T-helper 22 cell (primary cell): ENCODE data around the gene G6PD.
A peak's percentile ranks its signal among the peaks of the same experiment; 100 is the strongest.
"Not testable (repeated sequence)": the region's sequence is repeated elsewhere in the genome, so short reads cannot be mapped to it uniquely, and the experiment has no call there.

Experiments used
- DNase-seq: peaks from one replicate; pipeline ENCODE4 v3.0.0-alpha.2; 2020; ENCODE audit warnings: low read depth

The G6PD gene

DNA sequence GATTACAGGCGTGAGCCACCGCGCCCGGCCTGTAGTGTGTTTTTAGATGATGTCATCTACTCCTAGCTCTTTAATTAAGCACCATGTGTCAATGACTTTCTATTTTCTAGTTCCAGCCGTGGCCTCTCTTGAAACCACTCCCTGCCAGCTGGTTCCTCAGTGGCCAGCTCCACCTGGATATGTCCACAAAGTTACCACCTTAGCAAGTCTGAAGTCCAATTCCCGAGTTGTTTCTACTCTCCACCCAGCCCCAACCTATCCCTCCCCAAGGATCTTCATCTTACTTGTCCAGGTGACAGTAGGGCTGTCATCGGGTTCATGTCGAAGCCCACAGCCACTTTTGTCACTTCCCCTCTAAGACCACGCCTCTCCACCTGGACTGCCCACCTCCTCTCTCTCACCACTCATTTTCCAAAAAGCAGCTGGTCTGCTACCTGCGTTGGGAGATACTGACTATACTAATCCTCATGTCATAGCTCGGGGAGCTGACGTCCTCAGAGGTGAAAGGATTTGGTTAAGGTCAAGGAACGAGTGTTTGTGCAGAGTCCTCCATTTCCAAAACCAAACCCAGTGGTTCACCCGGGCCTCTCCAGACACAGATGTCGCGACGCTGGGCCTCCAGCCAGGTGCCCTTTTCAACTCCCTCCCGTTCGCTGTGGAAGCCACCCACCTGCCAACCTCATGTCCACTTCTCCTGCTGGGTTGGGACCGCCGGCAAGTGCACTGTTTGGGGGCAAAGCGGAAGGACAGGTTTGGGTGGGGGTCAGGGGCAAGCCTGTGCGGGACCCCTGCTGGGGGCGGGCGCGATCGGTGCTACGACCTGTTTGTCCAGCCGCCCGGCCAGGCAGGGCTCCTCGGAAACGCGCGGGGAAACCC is 31.3 kb downstream of the G6PD start:
- DNase-seq = no peak

DNA sequence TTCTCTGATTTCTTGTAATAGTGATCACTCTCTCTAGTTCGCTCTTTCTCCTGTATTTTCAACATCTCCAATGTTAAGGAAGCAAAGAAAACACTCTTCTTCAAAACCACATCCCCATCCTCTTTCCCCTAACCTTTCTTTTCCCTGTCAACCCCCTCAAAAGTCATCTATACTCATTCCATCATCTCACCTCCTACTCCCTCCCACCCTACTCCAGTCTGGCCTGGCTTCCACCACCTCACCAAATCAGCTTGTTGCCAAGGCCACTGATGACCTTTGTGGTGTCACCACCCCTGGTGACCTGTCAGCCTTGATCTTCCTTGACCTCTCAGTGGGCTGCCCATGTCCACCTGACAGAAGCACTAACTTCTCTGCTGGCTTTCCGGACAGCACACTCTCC is 32.9 kb downstream of the G6PD start:
- DNase-seq = no peak

DNA sequence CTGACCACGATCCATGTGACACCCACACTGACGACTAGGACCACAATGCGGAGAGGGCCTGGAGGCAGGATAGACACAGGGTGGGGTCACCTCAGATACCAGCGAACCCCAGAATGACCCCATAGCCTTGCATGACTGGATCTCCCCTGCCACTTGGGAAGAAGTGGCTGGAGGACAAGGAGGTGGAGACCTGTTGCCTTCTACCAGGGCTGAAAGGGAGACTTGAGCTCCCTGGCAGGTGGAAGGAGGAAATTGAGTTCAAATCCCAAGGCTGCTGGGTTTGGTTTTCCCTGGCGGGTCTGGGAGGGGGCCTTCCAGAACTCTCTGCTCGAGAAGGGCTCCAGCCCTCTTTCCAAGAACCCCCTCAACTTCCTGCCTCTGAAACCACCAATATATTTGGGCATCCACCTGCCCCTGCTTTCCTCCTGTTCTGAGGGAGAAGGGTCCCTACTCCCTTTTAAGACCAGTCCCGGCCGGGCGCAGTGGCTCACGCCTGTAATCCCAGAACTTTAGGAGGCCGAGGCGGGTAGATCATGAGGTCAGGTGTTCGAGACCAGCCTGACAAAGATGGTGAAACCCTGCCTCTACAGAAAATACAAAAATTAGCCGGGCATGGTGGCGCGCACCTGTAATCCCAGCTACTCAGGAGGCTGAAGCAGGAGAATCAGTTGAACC is 33.6 kb downstream of the G6PD start:
- DNase-seq = no peak

DNA sequence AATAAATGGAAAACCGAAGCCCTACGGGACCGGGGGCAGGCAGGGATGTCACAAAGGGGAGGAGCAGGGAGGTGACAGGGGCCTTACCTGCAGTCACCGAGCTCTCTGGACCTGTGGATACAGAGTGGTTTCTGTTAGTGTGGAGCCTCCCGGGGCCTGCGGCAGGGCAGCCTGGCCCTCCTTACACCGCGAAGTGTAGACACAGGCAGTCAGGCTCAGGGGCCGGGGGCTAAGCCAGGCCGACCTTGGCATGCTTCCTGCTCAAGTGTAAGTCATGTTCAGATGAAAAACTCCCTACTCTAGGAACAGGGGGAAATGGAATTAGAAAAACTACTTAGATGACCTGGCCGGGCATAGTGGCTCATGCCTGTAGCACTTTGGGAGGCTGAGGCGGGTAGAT is 34.9 kb downstream of the G6PD start:
- no peak for DNase-seq

DNA sequence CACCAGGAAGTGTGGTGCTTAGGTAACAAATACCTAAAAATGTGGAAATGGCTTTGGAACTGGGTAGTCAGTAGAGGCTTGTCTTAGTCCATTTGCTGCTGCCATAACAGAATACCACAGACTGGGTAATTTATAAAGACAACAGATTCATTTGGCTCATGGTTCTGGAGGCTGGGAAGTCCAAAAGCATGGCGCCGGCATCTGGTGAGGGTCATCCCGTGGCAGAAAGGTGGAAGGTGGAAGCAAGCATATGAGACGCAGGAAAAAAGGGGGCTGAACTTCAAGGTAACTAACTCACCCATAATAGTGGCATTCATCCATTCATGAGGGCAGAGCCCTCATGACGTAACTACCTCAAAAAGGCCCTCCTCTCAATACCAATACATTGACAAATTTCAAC is 37.2 kb downstream of the G6PD start:
- no peak for DNase-seq

DNA sequence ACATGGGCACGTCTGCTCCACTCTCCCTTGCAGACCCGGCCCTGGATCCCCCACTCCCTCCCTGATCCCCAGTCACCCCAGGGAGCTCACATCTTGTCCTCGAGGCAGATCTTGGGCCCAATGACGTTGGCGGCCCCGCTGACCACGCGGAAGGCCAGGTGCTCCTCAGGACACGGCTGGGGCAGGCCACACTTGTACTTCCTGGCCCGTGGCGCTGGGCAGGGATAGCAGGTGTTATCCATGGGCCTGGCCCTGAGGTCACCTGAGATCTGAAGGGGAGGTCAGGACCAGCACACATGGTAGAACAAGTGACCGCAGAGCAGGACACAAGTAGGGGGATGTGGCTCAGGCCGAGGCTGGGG is 38.3 kb downstream of the G6PD start:
- DNase-seq = no peak

DNA sequence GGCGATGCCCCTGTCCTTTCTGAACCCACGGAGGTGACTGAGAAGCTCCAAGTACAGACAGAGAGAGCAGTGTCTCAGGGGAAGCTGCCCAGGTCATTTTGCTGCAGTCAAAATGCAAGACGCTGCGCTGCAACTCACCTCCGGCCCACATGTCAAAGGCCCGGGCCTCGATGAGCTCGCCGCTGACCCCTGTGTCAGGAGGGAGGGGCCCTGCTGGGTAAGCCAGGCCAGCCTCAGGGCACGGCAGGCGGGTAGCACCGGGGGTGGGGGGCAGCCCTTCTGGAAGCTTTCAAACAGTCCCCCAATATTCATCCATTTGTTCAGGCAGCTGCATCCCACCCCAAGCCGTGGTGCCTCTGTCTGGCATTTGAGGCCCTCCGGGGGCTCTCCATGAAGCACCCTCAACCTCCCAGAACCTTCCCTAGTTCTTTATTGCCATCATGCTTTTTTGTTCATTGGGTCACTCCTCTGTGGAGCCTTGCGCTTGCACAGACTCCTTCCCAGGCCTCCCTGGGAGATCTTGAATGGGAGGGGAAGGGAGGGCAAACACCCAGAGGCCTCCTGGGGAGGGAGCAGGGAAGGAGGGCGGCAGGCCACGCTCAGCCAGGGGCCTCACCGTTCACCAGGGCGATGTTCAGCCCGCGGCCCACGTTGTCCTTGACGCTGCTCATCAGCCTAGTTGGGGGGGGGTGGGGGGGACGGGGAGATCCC is 38.8 kb downstream of the G6PD start:
- DNase-seq = no peak

DNA sequence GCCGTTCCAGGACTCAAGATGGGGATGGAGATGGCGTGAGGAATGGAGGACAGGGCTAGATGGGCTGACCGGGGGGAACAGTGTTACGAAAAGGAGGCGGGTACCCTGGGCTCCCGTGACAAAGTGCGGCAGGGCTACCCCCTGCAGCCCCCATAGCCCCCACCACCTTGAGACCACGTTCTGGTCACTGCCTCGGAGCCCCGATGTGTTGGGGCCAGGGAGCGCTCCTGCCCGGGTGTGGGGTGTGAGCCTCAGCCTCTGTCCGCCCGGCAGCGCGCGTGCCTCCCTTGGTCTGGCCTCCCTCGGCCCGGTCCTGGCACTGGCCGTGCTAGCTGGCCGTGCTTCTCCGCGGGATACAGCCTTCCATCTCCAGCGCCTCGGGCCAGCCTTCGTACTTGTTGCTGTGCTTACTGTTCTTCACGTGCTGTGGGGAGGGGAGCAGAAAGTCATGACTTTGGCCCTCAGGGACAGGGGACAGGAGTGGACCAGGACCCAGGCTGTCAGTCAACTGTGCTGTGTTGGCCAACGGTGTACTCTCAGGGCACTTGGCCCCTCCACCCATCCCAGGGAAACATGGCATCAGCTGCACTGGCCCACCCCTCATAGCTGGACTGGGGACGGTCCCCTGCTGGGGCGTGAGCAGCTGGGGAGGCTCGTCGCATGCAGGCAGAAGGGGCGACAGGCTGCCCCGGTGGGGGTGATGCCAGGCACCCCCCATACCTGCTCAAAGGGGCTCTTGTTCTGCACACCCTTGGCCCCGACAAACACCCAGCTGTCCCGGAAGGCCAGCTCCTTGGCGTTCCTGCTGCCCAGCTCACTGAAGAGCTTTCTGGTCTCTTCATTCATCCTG is 39.9 kb downstream of the G6PD start:
- DNase-seq = no peak

DNA sequence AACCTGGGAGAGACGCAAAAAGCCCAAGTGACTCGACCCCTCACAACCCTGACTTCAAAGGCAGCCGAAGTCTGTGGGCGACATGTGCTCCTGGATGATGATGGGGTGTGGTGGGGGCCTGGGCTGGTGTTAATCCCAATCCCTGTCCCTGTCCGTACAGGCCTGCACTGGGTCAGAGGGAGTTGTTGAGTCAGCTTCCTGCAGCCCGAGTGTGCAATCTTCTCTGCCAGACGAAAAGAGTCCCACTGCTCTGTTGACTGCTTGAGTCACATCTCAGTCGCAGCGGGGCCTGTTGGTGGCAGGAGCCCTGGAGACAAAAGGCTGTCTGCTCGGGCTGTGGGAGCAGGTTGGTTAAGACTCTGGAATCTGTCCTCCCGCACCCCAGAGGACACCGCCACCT is 40.9 kb downstream of the G6PD start:
- no peak for DNase-seq

DNA sequence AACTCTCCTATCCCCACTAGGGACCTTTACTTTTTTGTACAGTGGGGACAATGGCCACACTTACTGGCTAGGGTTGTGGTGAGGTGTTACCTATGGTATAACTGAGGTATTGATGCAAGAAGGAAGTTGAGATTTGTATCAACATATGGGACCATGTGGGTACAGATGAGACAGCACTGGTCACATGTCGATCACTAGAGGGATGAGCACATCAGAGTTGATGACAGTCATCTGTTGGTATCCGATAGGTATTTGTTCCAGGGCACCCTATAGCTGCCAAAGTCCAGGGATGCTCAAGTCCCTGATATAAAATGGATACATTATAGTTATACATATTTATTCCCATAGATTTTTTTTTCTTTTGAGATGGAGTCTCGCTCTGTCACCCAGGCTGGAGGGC is 43.7 kb downstream of the G6PD start:
- DNase-seq = no peak

DNA sequence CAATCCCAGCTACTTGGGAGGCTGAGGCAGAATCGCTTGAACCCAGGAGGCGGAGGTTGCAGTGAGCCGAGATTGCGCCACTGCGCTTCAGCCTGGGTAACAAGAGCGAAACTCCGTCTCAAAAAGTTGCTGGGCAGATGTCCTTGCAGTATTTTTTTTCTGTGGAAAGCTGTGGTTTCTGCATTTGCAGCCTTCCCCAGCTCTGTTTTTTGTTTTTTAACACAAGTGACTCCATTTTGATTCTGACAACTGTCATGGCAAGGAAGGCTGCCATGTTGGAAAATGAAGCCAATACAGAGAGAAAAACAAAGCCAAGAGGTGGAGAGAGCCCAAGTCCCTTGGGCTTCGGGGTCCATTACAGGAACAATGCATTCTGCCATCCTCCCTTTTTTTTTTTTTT is 44.5 kb downstream of the G6PD start:
- no peak for DNase-seq

DNA sequence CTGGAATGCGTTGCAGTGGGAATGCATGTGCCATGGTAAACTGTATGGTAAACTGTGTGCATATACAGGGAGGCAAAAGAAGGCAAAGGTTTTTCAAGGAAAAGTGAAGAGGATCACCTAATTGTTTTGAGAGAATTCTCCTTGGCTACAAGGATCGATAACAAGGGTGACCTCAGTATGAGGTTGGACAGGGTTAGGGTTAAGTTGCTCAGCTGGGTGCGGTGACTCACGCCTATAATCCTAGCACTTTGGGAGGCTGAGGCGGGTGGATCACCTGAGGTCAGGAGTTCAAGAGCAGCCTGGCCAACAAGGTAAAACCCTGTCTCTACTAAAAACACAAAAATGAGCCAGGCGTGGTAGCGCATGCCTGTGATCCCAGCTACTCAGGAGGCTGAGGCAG is 45.2 kb downstream of the G6PD start:
- DNase-seq = not testable (repeated sequence)

DNA sequence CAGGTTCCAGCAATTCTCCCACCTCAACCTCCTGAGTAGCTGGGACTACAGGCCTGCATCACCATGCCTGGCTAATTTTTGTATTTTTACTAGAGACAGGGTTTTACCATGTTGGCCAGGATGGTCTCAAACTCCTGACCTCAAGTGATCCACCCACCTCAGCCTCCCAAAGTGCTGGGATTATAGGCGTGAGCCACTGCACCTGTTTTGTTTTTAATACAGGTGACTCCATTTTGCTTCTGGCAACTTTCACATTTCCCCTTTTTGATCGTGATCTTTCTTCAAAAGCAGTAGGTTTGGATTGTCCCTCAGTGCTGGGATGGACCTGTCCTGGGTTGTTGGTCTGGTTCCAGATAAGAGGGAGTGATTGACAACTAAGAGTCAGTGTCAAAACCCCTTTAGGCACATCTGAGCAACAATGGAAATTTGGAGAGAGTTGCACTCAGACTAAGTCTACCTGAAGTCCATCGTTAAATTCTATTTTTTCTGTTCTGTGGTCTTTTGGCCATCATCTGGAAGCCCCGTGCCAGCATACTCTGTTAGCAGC is 50.0 kb downstream of the G6PD start:
- not testable (repeated sequence) for DNase-seq

DNA sequence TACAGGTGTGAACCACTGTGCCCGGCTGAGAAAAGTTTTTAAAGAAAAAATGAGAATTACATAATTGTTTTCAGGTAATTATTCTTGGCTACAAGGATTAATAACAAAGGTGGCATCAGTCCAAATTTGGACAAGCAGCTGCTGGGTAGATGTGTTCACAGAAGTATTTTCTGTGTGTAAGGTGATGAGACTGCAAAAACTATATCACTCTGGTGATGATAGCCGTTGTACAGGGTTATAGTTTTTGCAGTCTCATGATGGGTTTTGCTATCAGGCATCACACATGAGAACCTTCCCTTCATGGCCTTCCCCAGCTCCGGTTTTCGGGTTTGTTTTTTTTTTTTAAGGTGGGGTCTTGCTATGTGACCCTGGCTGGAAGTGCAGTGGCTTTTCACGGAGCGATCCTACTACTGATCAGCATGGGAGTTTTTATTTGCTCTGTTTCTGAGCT is 51.1 kb downstream of the G6PD start:
- DNase-seq = no peak

DNA sequence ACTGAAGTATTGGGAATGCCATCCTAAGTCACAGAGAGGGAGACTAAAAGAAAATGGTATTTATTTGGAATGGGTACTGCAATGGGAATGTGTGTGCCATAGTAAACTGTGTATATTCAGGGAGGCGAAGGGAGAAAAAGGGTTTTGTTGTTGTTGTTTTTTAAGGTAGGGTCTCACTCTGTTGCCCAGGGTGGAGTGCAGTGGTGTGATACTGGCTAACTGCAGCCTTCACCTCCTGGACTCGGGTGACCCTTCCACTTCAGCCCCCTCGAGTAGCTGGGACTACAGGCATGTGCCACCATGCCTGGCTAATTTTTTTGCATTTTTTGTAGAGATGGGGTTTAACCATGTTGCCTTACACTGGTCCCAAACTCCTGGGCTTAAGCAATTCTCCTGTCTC is 51.9 kb downstream of the G6PD start:
- DNase-seq = no peak

DNA sequence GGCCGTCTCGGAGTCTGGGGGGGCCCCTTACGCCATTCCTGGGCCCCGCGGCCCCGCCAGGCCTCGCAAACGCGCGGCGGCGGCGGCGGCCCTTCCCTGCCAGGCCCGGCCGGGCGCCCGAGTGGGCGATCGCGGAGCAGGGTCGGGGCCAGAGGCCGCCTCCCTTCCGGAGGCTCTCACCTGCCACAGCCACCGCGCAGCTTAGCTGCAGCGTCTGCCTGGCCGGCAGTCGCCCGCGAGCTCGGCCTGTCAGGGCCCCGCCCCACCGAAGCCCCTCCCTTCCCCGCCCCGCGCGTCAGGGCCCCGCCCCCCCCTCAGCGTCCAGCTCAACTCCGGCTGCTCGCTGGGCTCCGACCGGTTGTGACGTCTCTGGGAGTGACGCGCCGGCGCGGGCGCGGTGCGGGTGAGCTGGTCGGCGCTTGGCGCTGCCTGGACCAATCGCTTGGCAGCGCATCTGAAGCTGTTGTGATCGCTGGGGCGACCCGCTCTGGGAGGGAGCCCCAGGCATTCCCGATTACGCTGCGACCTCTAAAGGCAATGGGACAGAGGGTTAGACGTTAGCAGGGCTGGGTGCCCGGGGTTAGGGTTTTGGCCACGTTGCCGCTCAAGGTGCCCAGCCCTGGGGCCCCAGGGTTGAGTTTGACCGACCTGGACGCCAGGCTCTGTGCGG is 56.1 kb downstream of the G6PD start, which contains the start of gene SLC10A3:
SLC10A3 (minus strand) TSS at position 216 of the 670 bp plus-strand sequence. CDS start 1,689 bp downstream, outside the sequence.
- peak; percentile 87 for DNase-seq

DNA sequence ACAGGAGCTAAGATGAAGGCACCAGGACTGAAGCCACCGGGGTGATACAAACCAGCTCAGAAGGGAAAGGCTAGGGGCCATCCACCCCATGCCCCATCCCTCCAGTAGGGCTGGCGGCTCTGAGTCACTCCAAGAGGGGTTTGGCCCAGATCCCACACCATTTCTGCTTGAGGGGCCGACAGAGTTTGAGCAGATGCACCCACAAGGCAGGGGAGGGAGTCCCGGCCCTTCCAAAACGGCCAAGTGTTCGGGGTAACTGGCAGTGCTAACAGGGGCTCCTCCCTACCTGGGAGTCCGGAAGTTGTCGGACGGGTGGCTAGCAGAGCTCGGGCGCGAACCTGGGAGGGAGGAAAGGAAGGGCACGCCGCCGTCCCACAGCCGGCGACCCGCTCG is 56.6 kb downstream of the G6PD start:
- no peak for DNase-seq

DNA sequence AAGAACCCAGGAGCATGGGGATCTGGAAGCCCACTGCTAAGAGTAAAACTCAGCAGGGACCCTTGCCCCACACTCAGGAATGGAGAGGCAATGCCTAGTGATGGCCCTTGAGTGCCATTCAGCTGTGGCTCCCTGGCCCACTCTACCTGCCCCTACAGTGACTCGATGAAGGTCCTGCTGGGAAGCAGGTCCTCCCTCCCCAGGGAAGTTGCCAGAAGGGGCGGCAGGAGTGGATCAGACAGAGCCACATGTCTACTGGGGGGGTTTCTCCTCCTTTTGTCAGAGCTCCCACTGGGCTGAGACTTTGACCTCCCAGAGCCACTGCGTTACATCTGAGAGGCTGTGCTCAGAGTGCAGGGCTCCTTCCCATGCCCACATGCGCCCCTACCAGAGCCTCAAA is 57.5 kb downstream of the G6PD start:
- DNase-seq = no peak

DNA sequence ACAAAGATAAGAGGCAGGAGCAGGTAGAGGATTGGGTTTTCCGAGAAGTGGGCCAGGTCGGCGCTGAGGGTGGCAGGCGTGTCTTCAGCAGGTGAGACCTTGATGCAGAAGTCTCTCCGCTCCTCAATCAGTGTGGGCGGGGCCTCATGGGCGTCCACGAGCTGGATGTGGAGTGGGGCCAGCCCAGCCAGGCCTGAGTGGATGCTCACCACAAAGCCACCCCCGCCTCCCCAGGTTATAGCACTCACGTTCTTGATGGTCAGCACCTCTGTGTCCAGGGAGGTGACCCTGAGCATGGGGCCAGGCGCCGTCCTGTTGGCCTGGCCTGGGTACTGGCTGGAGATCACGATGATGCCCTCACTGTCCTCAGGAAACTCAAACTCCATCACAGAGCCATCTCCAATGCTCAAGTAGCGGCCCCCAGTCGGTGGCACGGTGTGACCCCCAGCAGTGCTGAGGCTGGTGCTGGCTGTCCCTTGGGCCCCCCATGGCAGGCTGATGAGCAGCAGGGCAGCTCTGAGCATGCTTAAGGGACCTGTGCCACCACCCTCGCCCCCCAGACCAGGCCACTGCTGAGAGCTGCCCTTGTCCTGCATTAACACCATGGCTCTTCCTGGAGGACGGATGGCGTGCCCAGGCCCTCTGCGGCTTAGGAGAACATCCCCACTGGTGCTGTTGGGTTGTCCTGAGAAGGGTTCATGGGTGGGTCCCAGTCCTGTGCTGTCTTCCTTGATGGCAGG is 58.1 kb downstream of the G6PD start:
- DNase-seq = no peak
